Activated CD8-positive, alpha-beta memory T cell treated with anti-CD3 and anti-CD28 coated beads for 36 hours (primary cell): ENCODE measurements around the gene FAM9C. TPM values are rescaled to one million over a fixed set of nuclear protein-coding genes. Genes with fewer than 3 reads are reported as not detected.

Experiments
- CTCF ChIA-PET: fragments of 350-600 bp; sonication (Branson Sonifier 250); formaldehyde crosslinking; loops from one replicate; lab custom pipeline; 2021; ENCODE audit warnings: antibody characterized with exemption; lab: Charles Lee
- POLR2A ChIA-PET: fragments of 350-600 bp; sonication (Branson Sonifier 250); formaldehyde crosslinking; loops from one replicate; lab custom pipeline; 2021; ENCODE audit warnings: antibody characterized with exemption; lab: Charles Lee
- total RNA-seq, 2 experiments: library from RNA; stranded (reverse); gene quantifications; one replicate each; pipeline ENCODE4 v1.2.3, GENCODE V29; 2021

FAM9C gene
- total RNA-seq, 2 experiments from 2014 or later, result not detected

GRCh38 chrX:12999422-12999821, 45.0 kb downstream of the FAM9C start:
- POLR2A ChIA-PET, result interaction anchor here (1.0 to 1.5 kb wide), 4 partner anchors 14 to 87 kb away, joined by 3 to 9 read pairs (median 5); partner anchors contain the start of gene TMSB4X

GRCh38 chrX:12997906-12998687, 46.3 kb downstream of the FAM9C start:
- ChIA-PET CTCF (interaction anchor here (1.0 to 1.2 kb wide), 2 partner anchors 51 to 79 kb away, joined by 3 to 4 read pairs; no protein-coding TSS in a partner anchor), POLR2A (interaction anchor here (0.6 to 1.4 kb wide), 2 partner anchors 22 to 27 kb away, joined by 3 read pairs; no protein-coding TSS in a partner anchor)

More at GRCh38 chrX:12999422-12999821, 45.0 kb downstream of the FAM9C start:
- CTCF ChIA-PET, result interaction anchor here (1.0 kb wide), 2 partner anchors 17 to 53 kb away, joined by 4 read pairs; no protein-coding TSS in a partner anchor

GRCh38 chrX:12996934-12997435, 47.4 kb downstream of the FAM9C start:
- CTCF ChIA-PET, result interaction anchor here (1.0 kb wide), 1 partner anchor 80 kb away, joined by 4 read pairs; no protein-coding TSS in a partner anchor
- POLR2A ChIA-PET, result interaction anchor here (1.4 kb wide), 1 partner anchor 21 kb away, joined by 3 read pairs; no protein-coding TSS in a partner anchor

DNA sequence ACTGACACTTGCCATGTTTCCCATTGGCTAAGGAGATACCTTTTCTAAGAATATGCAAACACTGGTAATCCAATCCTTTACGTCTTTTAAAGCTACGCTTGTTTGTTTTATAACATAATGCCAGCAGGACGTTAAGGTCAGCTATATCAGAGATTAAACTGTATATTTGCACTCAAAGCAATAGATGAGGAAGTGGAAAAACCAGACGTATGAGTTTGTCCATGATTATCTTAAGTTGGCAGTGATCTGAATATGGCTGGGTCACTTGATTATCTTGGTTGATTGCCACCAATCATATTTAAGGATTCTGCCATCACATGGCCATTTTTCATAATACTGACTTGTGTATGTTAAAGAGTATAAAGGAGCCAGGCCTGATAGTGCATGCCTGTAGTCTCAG, 50.1 kb downstream of the FAM9C start:
- POLR2A ChIA-PET, result no interaction called here
- CTCF ChIA-PET, result no interaction called here

GRCh38 chrX:12993826-12994225, 50.6 kb downstream of the FAM9C start:
- ChIA-PET CTCF (no interaction called here), POLR2A (no interaction called here)

DNA sequence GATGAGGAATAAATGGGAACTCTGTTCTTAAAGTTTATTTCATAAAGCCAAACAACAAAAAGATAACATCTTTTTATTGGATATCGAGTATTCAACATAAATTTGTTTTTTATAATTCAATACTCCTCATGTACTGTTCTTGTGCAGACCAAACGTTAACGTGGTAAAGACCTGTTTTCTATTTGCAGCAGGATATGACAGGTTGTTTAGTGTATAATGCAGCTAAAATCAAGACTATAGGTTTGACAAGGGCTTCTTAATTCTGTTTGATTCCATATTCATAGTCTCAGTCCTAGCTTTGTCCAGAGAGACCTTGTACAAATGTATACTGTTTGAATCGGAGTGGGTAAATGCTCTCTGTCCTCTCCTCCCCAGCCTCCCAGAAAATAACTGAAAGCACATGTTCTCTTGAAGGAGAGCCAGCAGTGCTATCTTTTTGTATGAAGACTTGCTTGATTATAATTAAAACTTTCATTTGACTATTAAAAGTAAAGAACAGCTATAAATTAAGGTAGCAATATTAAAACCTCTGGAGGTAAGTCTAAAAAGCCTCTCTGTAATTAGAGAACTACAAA, 51.8 kb downstream of the FAM9C start:
- ChIA-PET CTCF (no interaction called here), POLR2A (no interaction called here)

- CTCF ChIA-PET, result no interaction called here
- POLR2A ChIA-PET, result no interaction called here
Measured at GRCh38 chrX:12991575-12991974, 52.8 kb downstream of the FAM9C start.

DNA sequence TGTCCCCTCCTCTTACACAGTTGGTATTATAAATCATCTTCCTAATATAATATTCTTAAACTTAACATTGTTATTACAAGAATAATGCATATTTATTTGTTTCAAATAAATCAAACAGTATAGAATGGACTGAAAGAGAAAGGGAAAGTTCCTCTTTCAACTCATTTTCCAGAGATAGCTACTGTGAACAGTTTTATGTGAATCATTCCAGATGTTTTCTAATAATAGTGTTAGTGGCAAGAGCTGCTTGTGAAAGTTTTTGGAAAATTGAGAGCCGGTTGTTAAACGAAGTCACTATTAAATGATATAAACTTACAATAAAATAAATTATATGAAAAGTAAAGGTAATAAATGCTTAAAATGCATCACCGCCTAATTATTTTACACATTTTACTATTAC, 55.0 kb downstream of the FAM9C start:
- CTCF ChIA-PET, result no interaction called here

GRCh38 chrX:12988797-12989196, 55.6 kb downstream of the FAM9C start:
- POLR2A ChIA-PET, result interaction anchor here (0.5 kb wide), 1 partner anchor 34 kb away, joined by 3 read pairs; no protein-coding TSS in a partner anchor
- CTCF ChIA-PET, result no interaction called here

More for the DNA sequence above, 55.0 kb downstream of the FAM9C start:
- POLR2A ChIA-PET, result interaction anchor here (0.5 kb wide), 1 partner anchor 35 kb away, joined by 3 read pairs; no protein-coding TSS in a partner anchor

GRCh38 chrX:12987900-12988594, 56.4 kb downstream of the FAM9C start:
- POLR2A ChIA-PET, result no interaction called here
- CTCF ChIA-PET, result interaction anchor here (0.7 kb wide), 1 partner anchor 66 kb away, joined by 4 read pairs; no protein-coding TSS in a partner anchor

- ChIA-PET POLR2A (no interaction called here), CTCF (interaction anchor here (0.7 to 1.3 kb wide), 2 partner anchors 41 to 65 kb away, joined by 4 to 5 read pairs; no protein-coding TSS in a partner anchor)
Measured at GRCh38 chrX:12987340-12987739, 57.1 kb downstream of the FAM9C start.

- ChIA-PET POLR2A (interaction anchor here (0.9 kb wide), 2 partner anchors 15 to 107 kb away, joined by 3 read pairs; no protein-coding TSS in a partner anchor), CTCF (interaction anchor here (1.3 kb wide), 1 partner anchor 40 kb away, joined by 5 read pairs; no protein-coding TSS in a partner anchor)
Measured at GRCh38 chrX:12986886-12987285, 57.5 kb downstream of the FAM9C start.

DNA sequence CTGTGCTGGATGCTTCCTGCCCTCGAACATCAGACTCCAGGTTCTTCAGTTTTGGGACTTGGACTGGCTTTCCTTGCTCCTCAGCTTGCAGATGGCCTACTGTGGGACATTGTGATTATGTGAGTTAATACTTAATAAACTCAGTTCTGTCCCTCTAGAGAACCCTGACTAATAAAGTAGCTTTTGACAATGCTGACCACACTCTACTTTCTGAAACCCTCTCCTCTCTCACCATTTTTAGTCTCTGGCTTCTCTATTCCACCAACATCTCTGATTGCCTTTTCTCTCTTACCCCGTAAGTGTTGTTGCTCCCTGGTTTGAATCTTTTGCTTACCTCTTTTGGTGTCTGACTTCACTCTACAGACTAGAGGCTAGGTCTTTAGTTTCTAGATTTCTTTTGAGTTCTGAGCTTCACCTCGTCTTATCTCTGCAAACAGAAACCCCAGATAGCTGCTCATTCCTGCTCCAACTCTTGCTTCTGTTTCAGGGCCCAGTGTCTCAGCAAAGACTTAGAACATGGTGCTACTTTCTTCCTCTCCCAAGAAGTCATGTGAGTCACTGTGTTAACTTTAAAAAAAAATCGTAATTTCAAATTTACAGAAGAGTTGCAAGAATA, 58.1 kb downstream of the FAM9C start:
- ChIA-PET POLR2A (interaction anchor here (0.5 to 0.9 kb wide), 3 partner anchors 16 to 108 kb away, joined by 3 to 4 read pairs (median 3); no protein-coding TSS in a partner anchor), CTCF (interaction anchor here (0.7 to 1.3 kb wide), 2 partner anchors 39 to 65 kb away, joined by 3 to 5 read pairs; no protein-coding TSS in a partner anchor)

Other genes with a start within 250 kb of the FAM9C start
- not detected for gene TLR7, start 177.5 kb downstream of the FAM9C start, total RNA-seq
- gene TLR8, start 138.0 kb downstream of the FAM9C start, total RNA-seq, result not detected
- gene TMSB4X, start 69.5 kb downstream of the FAM9C start, total RNA-seq, result 1,000 to 10,000 TPM; 2,827 to 3,263 TPM